NCI-H2029 treated with DMSO at 0.1 percent for 48 hours (cell line): ENCODE results near the gene HCCS.

Source experiments
- DNase-seq: peaks from one replicate; lab custom pipeline; 2025; lab: John Stamatoyannopoulos, UW

HCCS gene

GRCh38 chrX:11111037-11111851 is at the start of gene HCCS:
Gene HCCS, plus strand, starts transcription at chrX:11111332. Its CDS starts 729 bp downstream, at chrX:11112061.
- DNase-seq, result peak; percentile 6

GRCh38 chrX:11064276-11064675 is 46.9 kb upstream of the HCCS start:
- no peak for DNase-seq

GRCh38 chrX:11064851-11065600 is 46.1 kb upstream of the HCCS start:
- no peak for DNase-seq

GRCh38 chrX:11066812-11067211 is 44.3 kb upstream of the HCCS start:
- no peak for DNase-seq

- DNase-seq, result no peak
Measured at GRCh38 chrX:11073381-11073780, 37.8 kb upstream of the HCCS start.

GRCh38 chrX:11080741-11081305 is 30.3 kb upstream of the HCCS start:
- no peak for DNase-seq

GRCh38 chrX:11081511-11081910 is 29.6 kb upstream of the HCCS start:
- no peak for DNase-seq

- no peak for DNase-seq
Measured at GRCh38 chrX:11085305-11085704, 25.8 kb upstream of the HCCS start.

- no peak for DNase-seq
Measured at GRCh38 chrX:11089802-11090201, 21.3 kb upstream of the HCCS start.

- peak; percentile 11 for DNase-seq
Measured at GRCh38 chrX:11097933-11098332, 13.2 kb upstream of the HCCS start.

- no peak for DNase-seq
Measured at GRCh38 chrX:11099465-11099864, 11.7 kb upstream of the HCCS start.

GRCh38 chrX:11100281-11101035 is 10.7 kb upstream of the HCCS start:
- no peak for DNase-seq

- no peak for DNase-seq
Measured at GRCh38 chrX:11103006-11103405, 8.1 kb upstream of the HCCS start.

- DNase-seq, result no peak
Measured at GRCh38 chrX:11103751-11104150, 7.4 kb upstream of the HCCS start.

- no peak for DNase-seq
Measured at GRCh38 chrX:11105080-11105479, 6.1 kb upstream of the HCCS start.

- DNase-seq, result no peak
Measured at GRCh38 chrX:11108253-11108941, 2.7 kb upstream of the HCCS start.

- no peak for DNase-seq
Measured at GRCh38 chrX:11109968-11110367, 1.2 kb upstream of the HCCS start.

- no peak for DNase-seq
Measured at GRCh38 chrX:11111947-11112346, 815 bp downstream of the HCCS start.

- no peak for DNase-seq
Measured at GRCh38 chrX:11113731-11114130, 2.6 kb downstream of the HCCS start.

GRCh38 chrX:11117745-11118144 is 6.6 kb downstream of the HCCS start:
- no peak for DNase-seq

GRCh38 chrX:11119313-11119943 is 8.3 kb downstream of the HCCS start:
- no peak for DNase-seq
